Activated T-helper 1 cell treated with anti-CD3 and anti-CD28 coated beads, Interleukin-2, amount 50 U/mL, for 16 hours (primary cell): ENCODE results near the gene RMI1.
"Not testable (repeated sequence)": the region's sequence is repeated elsewhere in the genome, so short reads cannot be mapped to it uniquely, and the experiment has no call there.

ENCODE experiments used
- DNase-seq, 2 donors: peaks; one replicate each; pipeline ENCODE4 v3.0.0-alpha.2; 2020; ENCODE audit warnings: low read depth in 1 of 2, low spot score in 1 of 2

RMI1 gene

GRCh38 chr9:84002344-84002743 is 21.7 kb downstream of the RMI1 start:
- no peak for DNase-seq

GRCh38 chr9:84003246-84003645 is 22.6 kb downstream of the RMI1 start:
- no peak for DNase-seq

- no peak for DNase-seq
Observed at GRCh38 chr9:84007662-84008061, 27.1 kb downstream of the RMI1 start.

- no peak for DNase-seq
Observed at GRCh38 chr9:84024041-84024575, 43.5 kb downstream of the RMI1 start.

- no peak for DNase-seq
Observed at GRCh38 chr9:84027201-84027600, 46.6 kb downstream of the RMI1 start.

GRCh38 chr9:84031534-84031933 is 50.9 kb downstream of the RMI1 start:
- no peak for DNase-seq

DNA sequence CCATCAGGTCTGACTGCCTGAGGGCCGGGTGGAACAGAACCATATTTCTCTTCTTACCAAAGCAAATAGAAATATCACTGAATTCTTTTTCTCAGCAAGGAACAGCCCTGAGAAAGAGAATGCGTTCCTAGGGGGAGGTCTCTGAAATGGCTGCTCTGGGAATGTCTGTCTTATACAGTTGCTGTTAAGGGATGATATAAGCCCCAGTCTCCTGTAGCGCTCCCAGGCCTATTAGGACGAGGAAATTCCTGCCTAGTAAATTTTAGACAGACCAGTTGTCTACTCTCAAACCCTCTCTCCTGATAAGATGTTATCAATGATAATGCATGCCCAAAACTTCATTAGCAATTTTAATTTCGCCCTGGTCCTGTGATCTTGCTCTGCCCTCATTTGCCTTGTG is 61.3 kb downstream of the RMI1 start:
- DNase-seq: not testable (repeated sequence)

- DNase-seq: no peak
Observed at GRCh38 chr9:84045481-84046097, 65.0 kb downstream of the RMI1 start.
